ENCODE measurements around the gene CMC1.

CMC1 gene

DNA sequence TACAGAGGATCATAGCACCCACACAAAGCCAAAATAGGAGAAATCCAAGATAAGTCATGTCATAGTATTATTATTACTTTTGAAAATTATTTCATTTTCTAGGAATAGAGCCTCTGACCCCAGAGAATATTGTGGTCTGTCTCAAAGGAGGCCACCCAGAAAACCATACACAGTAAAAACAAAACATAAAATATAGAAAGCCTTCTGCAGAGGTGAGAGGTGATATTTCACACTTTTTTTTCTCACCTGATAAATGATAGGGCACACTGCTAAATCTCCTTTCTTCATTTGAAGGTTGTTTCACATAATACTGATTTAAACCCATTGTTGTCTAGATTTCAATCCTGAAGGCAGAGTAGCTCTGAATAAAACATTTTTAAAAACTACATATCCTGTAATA lies 7.0 kb upstream of the CMC1 start:
- H3K9ac ChIP-seq (ENCODE audit: low read length), result no peak overlapping the region
- H3K36me3 ChIP-seq (ENCODE audit: low read length), result no peaks in the 10 kb centered on the region
- no peak overlapping the region for H3K4me2 ChIP-seq (ENCODE audit: low read depth, low read length, poor library complexity, severe bottlenecking)
- no peaks in the 10 kb centered on the region for H3K9me2 ChIP-seq (replicated peaks; ENCODE audit: insufficient read depth, low read length)
- no peaks in the 10 kb centered on the region for H3K79me2 ChIP-seq (ENCODE audit: insufficient read depth, low read length)
- no peaks in the 10 kb centered on the region for H3K27me3 ChIP-seq (ENCODE audit: low read length)
- no peaks in the 10 kb centered on the region for H4K20me1 ChIP-seq (ENCODE audit: low read depth, low read length)
- no peak overlapping the region for H2AFZ ChIP-seq (ENCODE audit: low read depth, low read length, severe bottlenecking)
- TF ChIP-seq EZH2phosphoT487 (conservative IDR thresholded peaks at IDR 0.05; ENCODE audit: low read length), result no peak
- TF ChIP-seq, protein P1, sequence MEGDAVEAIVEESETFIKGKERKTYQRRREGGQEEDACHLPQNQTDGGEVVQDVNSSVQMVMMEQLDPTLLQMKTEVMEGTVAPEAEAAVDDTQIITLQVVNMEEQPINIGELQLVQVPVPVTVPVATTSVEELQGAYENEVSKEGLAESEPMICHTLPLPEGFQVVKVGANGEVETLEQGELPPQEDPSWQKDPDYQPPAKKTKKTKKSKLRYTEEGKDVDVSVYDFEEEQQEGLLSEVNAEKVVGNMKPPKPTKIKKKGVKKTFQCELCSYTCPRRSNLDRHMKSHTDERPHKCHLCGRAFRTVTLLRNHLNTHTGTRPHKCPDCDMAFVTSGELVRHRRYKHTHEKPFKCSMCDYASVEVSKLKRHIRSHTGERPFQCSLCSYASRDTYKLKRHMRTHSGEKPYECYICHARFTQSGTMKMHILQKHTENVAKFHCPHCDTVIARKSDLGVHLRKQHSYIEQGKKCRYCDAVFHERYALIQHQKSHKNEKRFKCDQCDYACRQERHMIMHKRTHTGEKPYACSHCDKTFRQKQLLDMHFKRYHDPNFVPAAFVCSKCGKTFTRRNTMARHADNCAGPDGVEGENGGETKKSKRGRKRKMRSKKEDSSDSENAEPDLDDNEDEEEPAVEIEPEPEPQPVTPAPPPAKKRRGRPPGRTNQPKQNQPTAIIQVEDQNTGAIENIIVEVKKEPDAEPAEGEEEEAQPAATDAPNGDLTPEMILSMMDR (IDR thresholded peaks at IDR 0.05; ENCODE audit: insufficient read depth, low read length, poor library complexity, severe bottlenecking), result no peak
- H3F3A ChIP-seq (ENCODE audit: insufficient read depth), result no peaks in the 10 kb centered on the region
- no peak overlapping the region for H3K4me3 ChIP-seq (ENCODE audit: insufficient read depth, low read length, poor library complexity, severe bottlenecking)
- H3K9me3 ChIP-seq (ENCODE audit: insufficient read depth, low read length), result no peaks in the 10 kb centered on the region
- no peak overlapping the region for H3K27ac ChIP-seq (ENCODE audit: low read depth, low read length)

DNA sequence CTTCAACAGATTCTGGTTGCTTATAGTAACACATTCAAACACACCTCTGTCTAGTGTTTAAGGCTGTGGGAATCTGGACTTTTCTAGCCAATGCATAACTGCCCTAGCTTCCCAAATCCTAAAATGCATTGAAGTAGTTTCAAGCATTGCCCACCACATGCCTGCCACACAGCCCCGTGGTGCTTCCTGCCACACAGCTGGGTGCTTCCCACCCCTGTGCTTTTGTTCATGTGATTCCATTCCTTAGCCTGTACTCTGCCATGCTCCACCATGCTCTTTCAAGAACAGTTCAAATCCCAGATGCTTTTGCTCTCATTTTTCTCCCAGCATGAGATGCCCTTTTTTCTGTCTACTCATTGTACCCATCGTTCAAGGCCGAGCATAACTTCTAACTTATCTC lies 2.3 kb upstream of the CMC1 start:
- Histone ChIP-seq H2AFZ (ENCODE audit: low read depth, low read length, severe bottlenecking) (no peak overlapping the region), H4K20me1 (ENCODE audit: low read depth, low read length) (no peaks in the 10 kb centered on the region), H3K4me3 (ENCODE audit: insufficient read depth, low read length, poor library complexity, severe bottlenecking) (no peak overlapping the region), H3K9ac (ENCODE audit: low read length) (no peak overlapping the region), H3K9me2 (replicated peaks; ENCODE audit: insufficient read depth, low read length) (no peaks in the 10 kb centered on the region), H3K27ac (ENCODE audit: low read depth, low read length) (no peak overlapping the region), H3F3A (ENCODE audit: insufficient read depth) (no peaks in the 10 kb centered on the region), H3K36me3 (ENCODE audit: low read length) (no peaks in the 10 kb centered on the region), H3K79me2 (ENCODE audit: insufficient read depth, low read length) (peaks cover 22% of the 10 kb centered on the region), H3K27me3 (ENCODE audit: low read length) (no peaks in the 10 kb centered on the region), H3K4me2 (ENCODE audit: low read depth, low read length, poor library complexity, severe bottlenecking) (no peak overlapping the region), H3K9me3 (ENCODE audit: insufficient read depth, low read length) (no peaks in the 10 kb centered on the region)
- no peak for TF ChIP-seq EZH2phosphoT487 (conservative IDR thresholded peaks at IDR 0.05; ENCODE audit: low read length)
- TF ChIP-seq, protein P1 (IDR thresholded peaks at IDR 0.05; ENCODE audit: insufficient read depth, low read length, poor library complexity, severe bottlenecking), result no peak

GRCh38 chr3:28240441-28240840 lies 978 bp upstream of the CMC1 start:
- H3K4me2 ChIP-seq (ENCODE audit: low read depth, low read length, poor library complexity, severe bottlenecking), result peak overlapping the region; percentile 81

More at GRCh38 chr3:28240441-28240840, 978 bp upstream of the CMC1 start:
- Histone ChIP-seq H3K4me3 (ENCODE audit: insufficient read depth, low read length, poor library complexity, severe bottlenecking) (no peak overlapping the region), H4K20me1 (ENCODE audit: low read depth, low read length) (no peaks in the 10 kb centered on the region), H3F3A (ENCODE audit: insufficient read depth) (no peaks in the 10 kb centered on the region), H3K9me3 (ENCODE audit: insufficient read depth, low read length) (no peaks in the 10 kb centered on the region), H3K27me3 (ENCODE audit: low read length) (no peaks in the 10 kb centered on the region), H3K9ac (ENCODE audit: low read length) (no peak overlapping the region), H3K27ac (ENCODE audit: low read depth, low read length) (no peak overlapping the region), H3K79me2 (ENCODE audit: insufficient read depth, low read length) (peaks cover 35% of the 10 kb centered on the region), H3K36me3 (ENCODE audit: low read length) (no peaks in the 10 kb centered on the region), H3K9me2 (replicated peaks; ENCODE audit: insufficient read depth, low read length) (no peaks in the 10 kb centered on the region), H2AFZ (ENCODE audit: low read depth, low read length, severe bottlenecking) (peak overlapping the region; percentile 98)
- TF ChIP-seq, protein P1 (IDR thresholded peaks at IDR 0.05; ENCODE audit: insufficient read depth, low read length, poor library complexity, severe bottlenecking), result no peak
- no peak for TF ChIP-seq EZH2phosphoT487 (conservative IDR thresholded peaks at IDR 0.05; ENCODE audit: low read length)
